Cerebellar cortex (tissue), 1 donor: ENCODE measurements around the gene FAM83E.
A peak's percentile ranks its signal among the peaks of the same experiment; 100 is the strongest.
"Not testable (repeated sequence)": the region's sequence is repeated elsewhere in the genome, so short reads cannot be mapped to it uniquely, and the experiment has no call there.

Experiments
- DNase-seq: peaks from one replicate; pipeline ENCODE4 v3.0.0-alpha.2; 2015; ENCODE audit warnings: low spot score

FAM83E gene

GRCh38 chr19:48639483-48640375, 24.9 kb upstream of the FAM83E start:
- DNase-seq, result no peak

- DNase-seq, result peak; percentile 71
Measured at GRCh38 chr19:48638831-48639381, 24.0 kb upstream of the FAM83E start.

- DNase-seq, result peak; percentile 98
Measured at GRCh38 chr19:48637948-48638830, 23.3 kb upstream of the FAM83E start.

- peak; percentile 100 for DNase-seq
Measured at GRCh38 chr19:48637449-48637947, 22.6 kb upstream of the FAM83E start.

- DNase-seq, result no peak
Measured at GRCh38 chr19:48636859-48637448, 22.1 kb upstream of the FAM83E start, which contains the start of gene DBP. Gene DBP (minus strand): TSS chr19:48637379. CDS start chr19:48636994, 385 bp downstream.

GRCh38 chr19:48635966-48636858, 21.3 kb upstream of the FAM83E start:
- DNase-seq, result no peak

- peak; percentile 79 for DNase-seq
Measured at GRCh38 chr19:48635263-48635965, 20.5 kb upstream of the FAM83E start.

- peak; percentile 99 for DNase-seq
Measured at GRCh38 chr19:48634424-48635262, 19.8 kb upstream of the FAM83E start.

- DNase-seq, result no peak
Measured at GRCh38 chr19:48634036-48634342, 19.1 kb upstream of the FAM83E start.

- DNase-seq, result no peak
Measured at GRCh38 chr19:48633148-48634035, 18.5 kb upstream of the FAM83E start.

GRCh38 chr19:48632692-48633147, 17.8 kb upstream of the FAM83E start:
- no peak for DNase-seq

GRCh38 chr19:48632286-48632685, 17.4 kb upstream of the FAM83E start:
- DNase-seq, result not testable (repeated sequence)

GRCh38 chr19:48631225-48631624, 16.3 kb upstream of the FAM83E start:
- no peak for DNase-seq

GRCh38 chr19:48630296-48631063, 15.6 kb upstream of the FAM83E start:
- DNase-seq, result no peak

- peak; percentile 93 for DNase-seq
Measured at GRCh38 chr19:48629599-48630295, 14.9 kb upstream of the FAM83E start.

GRCh38 chr19:48629297-48629598, 14.4 kb upstream of the FAM83E start:
- no peak for DNase-seq
